Muscle of back (tissue), 11 donors: ENCODE data around the gene SHROOM3. TPM values are rescaled to one million over a fixed set of nuclear protein-coding genes. Genes with fewer than 3 reads are reported as not detected.

Source experiments
- DNase-seq, 3 donors: peaks; one replicate each; pipeline versions ENCODE4 v3.0.0 to v3.0.0-alpha.2; 2013
- polyA plus RNA-seq, 10 donors: library from polyadenylated mRNA; unstranded; fragments of 120-200 nt; gene quantifications; one replicate each; pipeline ENCODE4 v1.2.1, GENCODE V29; 2013; ENCODE audit not compliant: insufficient read length in 10 of 10

SHROOM3 gene
- polyA plus RNA-seq, 10 donors, result 18.7 to 61.5 (median 22.9) TPM

GRCh38 chr4:76564123-76564915 is 129.3 kb downstream of the SHROOM3 start:
- peak in 2 of 3 donors; percentile 51 to 69 for DNase-seq

- no peak for DNase-seq
Measured at GRCh38 chr4:76568262-76568661, 133.2 kb downstream of the SHROOM3 start.

- DNase-seq, result no peak
Measured at GRCh38 chr4:76569225-76569624, 134.2 kb downstream of the SHROOM3 start.

- DNase-seq, result no peak
Measured at GRCh38 chr4:76569706-76570105, 134.7 kb downstream of the SHROOM3 start.

- DNase-seq, result no peak
Measured at GRCh38 chr4:76570141-76570973, 135.3 kb downstream of the SHROOM3 start.

- no peak for DNase-seq
Measured at GRCh38 chr4:76571274-76571673, 136.2 kb downstream of the SHROOM3 start.

- DNase-seq, result no peak
Measured at GRCh38 chr4:76572224-76572623, 137.2 kb downstream of the SHROOM3 start.

- DNase-seq, result no peak
Measured at GRCh38 chr4:76576824-76577223, 141.8 kb downstream of the SHROOM3 start.

GRCh38 chr4:76578002-76578560 is 143.1 kb downstream of the SHROOM3 start:
- no peak for DNase-seq

GRCh38 chr4:76579596-76580375 is 144.8 kb downstream of the SHROOM3 start:
- no peak for DNase-seq

GRCh38 chr4:76581077-76581962 is 146.3 kb downstream of the SHROOM3 start:
- DNase-seq, result peak in 1 of 3 donors; percentile 53

GRCh38 chr4:76582074-76582816 is 147.2 kb downstream of the SHROOM3 start:
- no peak for DNase-seq

GRCh38 chr4:76582817-76583087 is 147.7 kb downstream of the SHROOM3 start:
- no peak for DNase-seq

- DNase-seq, result peak in 1 of 3 donors; percentile 48
Measured at GRCh38 chr4:76584241-76585152, 149.5 kb downstream of the SHROOM3 start.

GRCh38 chr4:76585272-76585671 is 150.2 kb downstream of the SHROOM3 start:
- DNase-seq, result peak in 1 of 3 donors; percentile 49

GRCh38 chr4:76585897-76586360 is 150.9 kb downstream of the SHROOM3 start:
- DNase-seq, result peak in 2 of 3 donors; percentile 64 to 76

- no peak for DNase-seq
Measured at GRCh38 chr4:76588274-76588673, 153.2 kb downstream of the SHROOM3 start.

GRCh38 chr4:76589402-76589801 is 154.4 kb downstream of the SHROOM3 start:
- DNase-seq, result peak in 1 of 3 donors; percentile 75
